ENCODE measurements around the gene UBE2H.
A peak's percentile ranks its signal among the peaks of the same experiment; 100 is the strongest.

Gene UBE2H

DNA sequence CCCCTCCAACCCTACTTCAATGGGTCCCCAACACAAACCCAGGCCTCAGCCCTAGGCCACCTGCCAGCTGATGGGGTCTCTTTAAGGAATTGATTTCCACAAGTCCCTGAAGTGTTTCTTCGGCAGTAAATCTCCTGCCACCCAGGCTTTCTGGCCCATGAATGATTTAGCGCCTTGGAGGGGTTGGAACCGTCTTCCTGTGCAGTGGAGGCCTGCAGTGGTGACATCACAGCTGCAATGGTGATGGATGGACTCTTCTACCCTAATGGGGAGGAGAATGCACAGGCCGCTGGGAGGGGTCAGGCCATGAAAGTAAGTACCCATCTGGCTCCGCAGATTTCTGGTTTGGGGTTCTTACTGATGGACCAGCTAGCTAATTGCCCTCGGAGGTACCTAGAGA, 163.8 kb downstream of the UBE2H start:
- H3K4me1 ChIP-seq (ENCODE audit: control insufficient read depth, insufficient read depth, low read length): peaks cover 2% of the 10 kb centered on the region
- H3K27ac ChIP-seq (ENCODE audit: low read depth, low read length): no peak overlapping the region
- no peaks in the 10 kb centered on the region for H3K36me3 ChIP-seq (ENCODE audit: control insufficient read depth, insufficient read depth, low read length)
- H3K9ac ChIP-seq (ENCODE audit: low read length): no peak overlapping the region
- peaks cover 23% of the 10 kb centered on the region for H3K27me3 ChIP-seq (ENCODE audit: control insufficient read depth, insufficient read depth, low read length)
- no peak overlapping the region for H3K4me3 ChIP-seq (ENCODE audit: low read length)

DNA sequence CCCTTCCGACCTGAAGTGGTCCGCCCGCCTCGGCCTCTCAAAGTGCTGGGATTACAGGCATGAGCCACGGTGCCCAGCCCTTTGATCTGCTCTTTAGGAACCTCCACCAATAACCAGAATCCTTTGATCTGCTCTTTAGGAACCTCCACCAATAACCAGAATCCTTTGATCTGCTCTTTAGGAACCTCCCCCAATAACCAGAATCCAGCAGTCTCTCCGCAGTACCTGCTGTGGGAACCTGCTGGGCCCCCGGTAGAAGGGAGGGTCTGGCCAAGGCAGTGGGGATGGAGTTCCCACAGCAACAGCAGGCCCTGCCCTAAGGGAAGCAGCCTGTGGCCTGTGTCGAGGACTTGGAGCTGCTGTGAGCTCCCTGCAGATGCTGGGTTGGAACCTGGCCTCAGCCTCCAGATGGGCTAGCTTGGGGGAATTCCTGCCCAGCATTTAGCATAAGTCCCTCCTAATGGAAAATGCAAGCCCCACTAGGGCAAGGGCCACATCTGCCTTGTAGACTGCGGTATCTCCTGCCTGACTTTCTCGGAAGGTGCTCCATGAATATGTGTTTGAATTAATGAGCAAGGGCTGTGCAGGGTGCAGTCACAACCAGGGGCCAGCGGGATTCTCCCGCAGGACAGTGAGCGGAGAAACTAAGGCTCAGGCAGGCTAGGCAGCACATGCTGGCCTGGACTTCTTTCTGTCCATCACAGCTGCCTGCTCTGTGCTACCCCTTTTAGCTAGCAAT, 165.8 kb downstream of the UBE2H start:
- no peaks in the 10 kb centered on the region for H3K36me3 ChIP-seq (ENCODE audit: control insufficient read depth, insufficient read depth, low read length)
- H3K27me3 ChIP-seq (ENCODE audit: control insufficient read depth, insufficient read depth, low read length): peaks cover 40% of the 10 kb centered on the region
- H3K4me3 ChIP-seq (ENCODE audit: low read length): no peak overlapping the region
- H3K9ac ChIP-seq (ENCODE audit: low read length): no peak overlapping the region
- peaks cover 2% of the 10 kb centered on the region for H3K4me1 ChIP-seq (ENCODE audit: control insufficient read depth, insufficient read depth, low read length)
- no peak overlapping the region for H3K27ac ChIP-seq (ENCODE audit: low read depth, low read length)

DNA sequence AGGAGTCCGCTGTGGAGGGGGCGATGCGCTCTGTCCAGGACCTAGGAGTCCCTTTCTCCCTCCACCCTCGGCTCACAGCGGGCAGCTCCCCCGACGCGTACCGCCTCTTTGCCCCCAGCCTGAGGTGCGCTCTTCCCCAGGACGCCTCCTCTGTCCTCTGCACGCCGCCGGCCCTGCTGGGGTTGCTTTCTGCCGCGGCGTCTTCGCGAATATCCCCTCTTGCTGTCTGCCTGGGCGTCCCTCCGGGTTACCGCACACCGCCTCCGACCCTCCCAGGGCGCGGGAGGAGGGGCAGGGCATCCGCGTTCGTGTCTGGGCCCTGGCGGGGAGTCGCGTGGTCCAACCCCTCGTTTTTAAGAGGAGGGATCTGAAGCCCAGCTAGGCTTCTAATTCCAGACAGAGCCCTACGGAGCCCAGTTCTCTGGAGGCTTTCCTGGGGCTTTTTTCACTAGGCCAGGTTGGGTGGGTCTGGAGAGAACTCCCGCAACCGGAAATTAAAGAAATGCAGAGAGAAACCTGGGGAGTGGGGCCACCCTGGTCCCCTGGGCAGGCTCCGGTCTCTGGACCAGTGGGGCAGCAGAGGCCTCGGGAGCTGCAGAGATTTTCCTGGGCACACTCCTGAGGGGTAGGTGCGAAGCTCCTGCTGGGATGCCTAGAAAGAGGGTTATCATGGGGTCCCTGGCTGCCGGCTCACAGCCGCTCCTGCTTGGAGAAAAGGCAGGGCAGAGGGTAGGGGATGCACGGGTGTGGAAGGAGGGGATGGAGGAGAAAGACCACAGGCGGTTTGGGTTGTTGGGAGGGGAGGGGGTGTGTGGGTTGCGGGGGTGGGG, 166.9 kb downstream of the UBE2H start:
- Histone ChIP-seq H3K4me1 (ENCODE audit: control insufficient read depth, insufficient read depth, low read length) (peaks cover 2% of the 10 kb centered on the region), H3K36me3 (ENCODE audit: control insufficient read depth, insufficient read depth, low read length) (no peaks in the 10 kb centered on the region), H3K4me3 (ENCODE audit: low read length) (no peak overlapping the region), H3K9ac (ENCODE audit: low read length) (no peak overlapping the region), H3K27ac (ENCODE audit: low read depth, low read length) (no peak overlapping the region), H3K27me3 (ENCODE audit: control insufficient read depth, insufficient read depth, low read length) (peaks cover 47% of the 10 kb centered on the region)

DNA sequence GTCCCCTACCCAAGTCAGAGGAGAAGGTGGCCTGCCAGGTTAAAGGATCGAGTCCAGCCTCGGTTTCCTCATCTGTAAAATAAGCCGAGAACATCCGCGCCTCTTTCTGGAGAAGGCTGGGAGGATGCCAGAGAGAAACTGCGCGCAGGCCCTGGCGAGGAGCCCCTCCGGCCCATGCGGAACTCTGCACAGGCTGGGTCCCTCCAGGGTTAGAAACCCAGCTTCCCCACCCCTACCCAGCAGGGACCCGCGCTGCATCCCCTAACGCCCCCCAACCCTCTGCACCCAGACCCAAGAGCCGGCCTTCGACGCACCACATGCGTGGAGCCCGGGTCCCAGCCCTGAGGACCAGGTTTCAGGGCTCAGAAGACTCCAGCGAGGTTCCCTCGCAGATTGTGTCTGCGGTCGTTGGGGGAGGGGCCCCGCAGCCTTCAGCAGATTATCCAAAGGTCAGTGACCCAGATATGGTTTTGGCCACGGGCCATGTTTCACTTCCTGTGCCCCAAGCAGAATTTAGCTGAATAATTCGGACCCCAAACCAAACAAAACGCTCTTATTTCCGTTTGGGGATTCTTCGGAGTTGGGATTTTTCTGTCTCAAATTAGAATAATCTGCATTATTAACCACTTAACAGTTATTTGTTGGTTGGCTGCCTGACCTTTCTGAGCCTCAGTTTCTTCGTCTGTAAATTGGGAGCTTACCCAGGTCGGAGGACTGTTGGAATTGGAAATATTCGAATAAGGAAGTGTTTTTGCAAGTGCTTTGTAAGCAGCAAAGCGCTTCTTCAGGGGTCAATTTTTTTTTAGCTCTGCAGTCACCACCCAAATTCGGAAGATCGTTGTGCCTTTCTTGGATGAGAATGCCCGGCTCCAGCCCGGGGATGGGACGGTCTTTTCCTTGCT, 167.7 kb downstream of the UBE2H start:
- Histone ChIP-seq H3K27ac (ENCODE audit: low read depth, low read length) (no peak overlapping the region), H3K36me3 (ENCODE audit: control insufficient read depth, insufficient read depth, low read length) (no peaks in the 10 kb centered on the region), H3K4me1 (ENCODE audit: control insufficient read depth, insufficient read depth, low read length) (peaks cover 2% of the 10 kb centered on the region), H3K9ac (ENCODE audit: low read length) (no peak overlapping the region), H3K27me3 (ENCODE audit: control insufficient read depth, insufficient read depth, low read length) (peaks cover 50% of the 10 kb centered on the region), H3K4me3 (ENCODE audit: low read length) (peak overlapping the region; percentile 32)

DNA sequence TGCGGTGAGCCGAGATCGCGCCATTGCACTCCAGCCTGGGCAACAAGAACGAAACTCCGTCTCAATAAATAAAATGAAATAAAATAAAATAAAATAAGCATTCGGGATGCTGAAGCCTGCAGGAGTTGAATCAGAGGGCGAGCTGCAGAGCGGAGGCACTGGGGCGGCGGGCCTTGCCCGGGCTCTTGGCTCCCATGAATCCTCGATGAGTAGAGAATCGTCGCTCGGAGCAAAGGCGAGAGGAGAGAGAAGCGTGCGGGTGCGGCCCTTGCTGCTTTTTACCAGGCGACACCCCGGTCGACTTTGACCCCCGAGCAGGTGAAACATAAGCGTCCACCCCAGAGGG, 168.3 kb downstream of the UBE2H start:
- peak overlapping the region; percentile 32 for H3K4me3 ChIP-seq (ENCODE audit: low read length)
- no peak overlapping the region for H3K9ac ChIP-seq (ENCODE audit: low read length)
- H3K36me3 ChIP-seq (ENCODE audit: control insufficient read depth, insufficient read depth, low read length): no peaks in the 10 kb centered on the region
- peaks cover 50% of the 10 kb centered on the region for H3K27me3 ChIP-seq (ENCODE audit: control insufficient read depth, insufficient read depth, low read length)
- peaks cover 2% of the 10 kb centered on the region for H3K4me1 ChIP-seq (ENCODE audit: control insufficient read depth, insufficient read depth, low read length)
- H3K27ac ChIP-seq (ENCODE audit: low read depth, low read length): no peak overlapping the region

DNA sequence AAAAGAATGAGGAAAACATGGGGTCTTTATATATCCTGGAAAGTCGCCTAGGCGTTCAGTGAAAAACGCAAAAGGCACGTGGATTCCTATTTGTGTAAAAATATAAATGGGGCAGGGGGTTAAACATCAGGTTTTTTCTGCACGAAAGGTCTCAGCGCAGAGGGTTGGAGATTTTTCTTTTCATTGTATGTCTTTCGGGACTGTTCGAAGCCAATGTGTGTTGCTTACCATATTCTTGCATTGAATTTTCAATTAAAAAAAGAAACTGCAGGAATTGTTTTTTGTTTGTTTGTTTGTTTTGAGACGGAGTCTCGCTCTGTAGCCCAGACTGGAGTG, 169.2 kb downstream of the UBE2H start:
- no peak overlapping the region for H3K27ac ChIP-seq (ENCODE audit: low read depth, low read length)
- no peaks in the 10 kb centered on the region for H3K36me3 ChIP-seq (ENCODE audit: control insufficient read depth, insufficient read depth, low read length)
- no peak overlapping the region for H3K4me3 ChIP-seq (ENCODE audit: low read length)
- peaks cover 55% of the 10 kb centered on the region for H3K27me3 ChIP-seq (ENCODE audit: control insufficient read depth, insufficient read depth, low read length)
- H3K9ac ChIP-seq (ENCODE audit: low read length): no peak overlapping the region
- H3K4me1 ChIP-seq (ENCODE audit: control insufficient read depth, insufficient read depth, low read length): peaks cover 2% of the 10 kb centered on the region

DNA sequence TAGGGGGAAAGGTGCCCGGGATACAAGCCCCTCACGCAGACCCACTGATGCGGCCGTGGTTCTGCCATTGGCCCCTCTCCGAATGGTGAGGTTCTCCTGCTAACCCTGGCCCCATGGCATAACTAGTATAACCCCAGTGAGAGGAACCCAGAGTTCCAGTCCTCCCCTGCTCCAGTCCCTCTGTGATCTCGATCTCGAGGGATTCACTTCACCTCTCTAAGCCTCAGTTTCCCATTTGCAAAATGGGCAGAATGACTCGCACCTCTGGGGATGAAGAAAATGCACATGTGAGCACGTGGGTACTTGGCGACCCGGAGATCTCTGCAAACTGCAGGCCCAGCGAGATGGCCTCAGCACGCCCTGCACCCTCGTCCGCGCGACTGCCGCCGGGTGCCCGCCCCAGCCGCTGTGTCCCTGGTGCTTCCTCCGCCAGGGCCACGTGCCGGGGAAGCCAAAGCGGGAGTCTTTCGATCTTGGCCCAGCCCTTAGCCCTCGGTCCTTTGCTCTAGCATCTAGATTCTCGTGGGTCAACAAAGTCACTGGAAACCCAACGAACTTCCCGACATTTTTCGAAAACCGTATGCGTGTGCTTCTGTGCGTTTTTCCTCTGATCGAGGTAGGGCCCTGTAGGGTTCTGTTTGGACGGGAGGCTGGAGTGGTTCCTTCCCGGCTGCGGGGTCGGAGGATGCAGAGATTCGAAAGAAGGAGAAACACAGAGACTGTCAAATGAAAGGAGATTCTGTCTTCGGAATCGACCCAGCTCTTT, 169.8 kb downstream of the UBE2H start:
- Histone ChIP-seq H3K4me1 (ENCODE audit: control insufficient read depth, insufficient read depth, low read length) (peaks cover 2% of the 10 kb centered on the region), H3K36me3 (ENCODE audit: control insufficient read depth, insufficient read depth, low read length) (no peaks in the 10 kb centered on the region), H3K4me3 (ENCODE audit: low read length) (no peak overlapping the region), H3K9ac (ENCODE audit: low read length) (no peak overlapping the region), H3K27me3 (ENCODE audit: control insufficient read depth, insufficient read depth, low read length) (peaks cover 60% of the 10 kb centered on the region), H3K27ac (ENCODE audit: low read depth, low read length) (no peak overlapping the region)

DNA sequence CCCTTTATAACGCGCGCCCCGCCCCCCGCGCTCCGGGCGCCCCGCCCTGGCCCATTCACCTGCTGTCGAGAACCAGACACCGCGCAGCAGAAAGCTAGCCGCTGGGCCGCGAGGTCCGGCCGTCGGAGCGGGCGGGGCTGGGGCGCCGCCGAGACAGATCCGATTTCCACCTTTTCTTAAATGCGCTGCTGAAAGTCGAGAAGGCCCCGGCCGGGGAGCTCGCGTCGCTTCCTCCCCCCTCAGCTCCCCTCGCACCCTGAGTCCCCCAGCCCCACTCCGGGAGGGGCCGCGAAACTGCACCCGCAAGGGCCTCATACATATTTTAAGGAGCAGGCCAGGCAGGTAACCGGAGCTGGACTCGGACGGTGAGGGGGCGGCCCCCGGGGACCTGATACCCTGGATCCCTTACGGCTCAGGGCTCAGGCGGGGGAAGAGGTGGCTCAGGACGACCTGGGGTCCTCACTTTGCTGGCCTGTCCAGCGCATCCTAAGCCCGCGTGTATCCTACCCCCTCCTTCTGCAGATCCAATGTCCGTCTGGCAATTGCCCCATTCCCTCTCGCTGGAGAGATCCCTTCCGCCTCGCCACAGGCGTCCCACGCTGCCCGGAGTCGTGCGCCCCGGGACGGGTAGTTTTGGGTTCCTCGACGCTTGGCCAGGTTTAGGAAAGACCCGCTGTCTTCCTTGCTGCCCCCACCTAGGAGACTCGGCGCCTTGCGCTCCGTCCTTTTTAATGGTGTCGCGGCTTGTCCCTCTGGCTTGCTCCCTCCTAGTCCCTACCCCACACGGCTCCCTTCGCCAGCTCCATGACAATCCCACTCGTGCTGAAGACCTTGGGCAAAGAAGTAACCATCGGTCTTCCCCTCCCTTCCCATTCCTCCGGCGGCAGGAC, 170.6 kb downstream of the UBE2H start:
- Histone ChIP-seq H3K27ac (ENCODE audit: low read depth, low read length) (no peak overlapping the region), H3K4me3 (ENCODE audit: low read length) (no peak overlapping the region), H3K9ac (ENCODE audit: low read length) (no peak overlapping the region), H3K36me3 (ENCODE audit: control insufficient read depth, insufficient read depth, low read length) (no peaks in the 10 kb centered on the region), H3K27me3 (ENCODE audit: control insufficient read depth, insufficient read depth, low read length) (peaks cover 66% of the 10 kb centered on the region), H3K4me1 (ENCODE audit: control insufficient read depth, insufficient read depth, low read length) (peaks cover 2% of the 10 kb centered on the region)

DNA sequence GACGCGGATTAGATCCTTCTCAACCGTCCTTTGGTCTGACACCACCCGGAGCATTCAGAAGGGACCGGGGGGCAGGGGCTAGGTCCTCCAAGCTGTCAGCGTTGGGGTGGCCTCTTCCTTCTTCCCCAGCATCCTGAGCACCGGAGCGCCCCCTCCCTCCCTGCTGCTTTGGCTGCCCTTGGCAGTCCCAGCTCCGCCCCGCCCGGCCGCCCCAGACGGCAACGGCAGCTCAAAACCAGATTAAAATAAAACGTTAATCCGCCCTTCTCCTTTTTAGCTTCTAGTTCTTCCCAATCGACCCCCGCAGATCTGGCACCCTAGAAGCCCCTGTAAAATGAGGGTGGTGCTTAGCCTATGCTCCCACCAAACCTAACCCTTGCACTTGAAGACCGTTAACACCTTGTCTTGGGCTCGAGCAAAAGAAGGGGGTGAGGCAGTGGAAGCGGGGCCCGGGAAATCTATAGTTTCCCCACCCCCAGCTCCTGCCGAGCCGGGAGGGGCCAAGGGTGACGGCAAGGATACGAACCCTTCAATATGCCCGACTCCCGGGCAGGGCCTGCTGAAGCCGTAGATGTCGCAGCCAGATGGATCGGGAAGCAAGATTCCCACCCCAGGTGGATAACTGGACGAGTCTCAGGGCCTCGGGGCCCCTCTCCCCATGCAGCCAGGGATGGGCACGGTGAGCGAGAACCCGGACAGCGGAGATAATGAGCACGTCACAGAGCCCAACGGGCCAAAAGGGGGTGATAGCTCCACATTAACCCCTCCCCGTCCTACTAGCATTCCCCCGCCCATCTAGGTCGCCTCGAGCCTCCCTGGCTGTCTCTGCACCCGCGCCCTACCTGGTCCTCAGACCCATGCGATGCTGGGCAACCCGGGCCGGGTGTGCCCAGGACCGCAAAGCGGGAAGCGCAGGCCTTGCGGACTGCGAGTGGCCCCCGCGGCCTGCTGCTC, 171.5 kb downstream of the UBE2H start:
- Histone ChIP-seq H3K36me3 (ENCODE audit: control insufficient read depth, insufficient read depth, low read length) (no peaks in the 10 kb centered on the region), H3K4me1 (ENCODE audit: control insufficient read depth, insufficient read depth, low read length) (peaks cover 2% of the 10 kb centered on the region), H3K27me3 (ENCODE audit: control insufficient read depth, insufficient read depth, low read length) (peaks cover 66% of the 10 kb centered on the region), H3K9ac (ENCODE audit: low read length) (no peak overlapping the region), H3K4me3 (ENCODE audit: low read length) (no peak overlapping the region), H3K27ac (ENCODE audit: low read depth, low read length) (no peak overlapping the region)

Data from rectal smooth muscle tissue (tissue), 1 donor.